Muscle layer of duodenum (tissue), 2 donors: ENCODE measurements around the gene MIB1.

ENCODE experiments used
- H3K27ac ChIP-seq: one replicate; pipeline ENCODE4 v1.7.0; 2013; ENCODE audit warnings: mild to moderate bottlenecking, low read length
- H3K27me3 ChIP-seq: one replicate; pipeline ENCODE4 v1.7.0; 2013; ENCODE audit warnings: low read depth, mild to moderate bottlenecking, control low read depth, low read length
- H3K36me3 ChIP-seq, 2 donors: one replicate each; pipeline ENCODE4 v1.7.0; 2013; ENCODE audit warnings: low read length in 2 of 2, control low read depth in 1 of 2, mild to moderate bottlenecking in 1 of 2; ENCODE audit not compliant: insufficient read depth in 2 of 2, control insufficient read depth in 1 of 2
- H3K4me1 ChIP-seq, 2 donors: one replicate each; pipeline ENCODE4 v1.7.0; 2013; ENCODE audit warnings: low read length in 2 of 2, mild to moderate bottlenecking in 2 of 2, control low read depth in 1 of 2, moderate library complexity in 1 of 2; ENCODE audit not compliant: insufficient read depth in 2 of 2, control insufficient read depth in 1 of 2
- H3K4me3 ChIP-seq, 2 donors: one replicate each; pipeline ENCODE4 v1.7.0; 2013; ENCODE audit warnings: low read length in 2 of 2, low read depth in 1 of 2, mild to moderate bottlenecking in 1 of 2
- H3K9me3 ChIP-seq, 2 donors: one replicate each; pipeline ENCODE4 v1.7.0; 2013; ENCODE audit warnings: low read length in 2 of 2, control low read depth in 1 of 2, mild to moderate bottlenecking in 1 of 2; ENCODE audit not compliant: control insufficient read depth in 1 of 2
- donor health status: healthy.

The MIB1 gene

DNA sequence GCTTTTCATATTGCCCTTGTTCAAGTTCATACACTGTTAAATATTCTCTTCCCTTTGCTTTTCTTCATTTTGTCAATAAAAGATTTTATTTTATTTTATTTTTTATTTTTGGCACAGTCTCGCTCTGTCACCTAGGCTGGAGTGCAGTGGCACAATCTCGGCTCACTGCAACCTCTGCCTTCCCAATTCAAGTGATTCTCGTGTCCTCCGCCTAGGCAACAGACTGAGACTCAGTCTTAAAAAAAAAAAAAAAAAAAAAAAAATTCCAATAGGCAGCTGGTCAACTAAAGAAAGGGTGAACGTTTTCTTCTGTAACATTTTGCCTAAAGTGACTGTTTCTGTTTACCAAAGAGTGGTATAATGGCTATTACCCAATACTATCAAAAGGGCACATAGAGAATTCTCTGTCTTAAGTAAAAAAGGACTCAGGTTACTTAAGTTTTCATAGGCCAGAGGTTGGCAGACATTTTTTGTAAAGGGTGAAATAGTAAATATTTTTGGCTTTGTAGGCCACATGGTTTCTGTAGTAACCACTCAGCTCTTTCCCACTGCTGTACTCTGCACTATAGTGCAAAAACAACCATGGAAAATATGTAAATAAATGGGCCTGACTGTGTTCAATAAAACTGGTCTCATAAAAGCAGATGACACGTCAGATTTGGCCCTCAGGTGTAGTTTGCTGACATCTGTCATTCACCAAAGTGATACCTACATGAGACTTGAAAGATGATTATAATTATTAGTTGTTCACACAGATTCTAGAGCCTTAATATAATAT, 113.4 kb downstream of the MIB1 start:
- H3K36me3 ChIP-seq = peaks cover 7 to 21% of the 10 kb centered on the region in 2 donors
- no peaks in the 10 kb centered on the region for H3K4me1 ChIP-seq
- no peak overlapping the region for H3K27ac ChIP-seq
- H3K9me3 ChIP-seq = no peaks in the 10 kb centered on the region
- no peak overlapping the region for H3K4me3 ChIP-seq
- H3K27me3 ChIP-seq = no peaks in the 10 kb centered on the region

- Histone ChIP-seq H3K36me3 (peaks cover 7 to 25% of the 10 kb centered on the region in 2 donors), H3K4me3 (no peak overlapping the region), H3K4me1 (no peaks in the 10 kb centered on the region), H3K9me3 (no peaks in the 10 kb centered on the region), H3K27me3 (no peaks in the 10 kb centered on the region), H3K27ac (no peak overlapping the region)
Observed at GRCh38 chr18:21855432-21855831, 114.8 kb downstream of the MIB1 start.

DNA sequence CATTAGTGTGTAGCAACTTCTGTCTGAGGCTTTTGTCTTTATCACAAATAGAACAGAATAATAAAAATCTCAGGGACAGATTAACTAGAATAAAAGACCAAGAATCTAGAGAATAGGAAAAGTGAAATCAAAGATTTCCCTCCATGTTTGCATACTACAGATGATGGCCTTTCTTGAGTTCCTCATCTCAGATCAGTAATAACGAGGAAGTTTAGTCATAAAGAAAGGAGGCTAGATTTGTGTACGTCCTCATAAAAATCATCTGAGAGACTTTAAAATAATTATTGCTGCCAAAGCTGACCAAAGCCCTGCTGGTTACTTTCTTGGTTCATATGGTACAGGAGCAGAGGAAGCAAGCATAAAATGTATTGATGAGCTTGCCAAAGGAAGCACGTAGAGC, 117.3 kb downstream of the MIB1 start:
- Histone ChIP-seq H3K36me3 (peaks cover 10 to 35% of the 10 kb centered on the region in 2 donors), H3K4me1 (no peaks in the 10 kb centered on the region), H3K27ac (no peak overlapping the region), H3K27me3 (no peaks in the 10 kb centered on the region), H3K9me3 (no peaks in the 10 kb centered on the region), H3K4me3 (no peak overlapping the region)

GRCh38 chr18:21858544-21858943, 118.0 kb downstream of the MIB1 start:
- Histone ChIP-seq H3K27ac (no peak overlapping the region), H3K9me3 (no peaks in the 10 kb centered on the region), H3K27me3 (no peaks in the 10 kb centered on the region), H3K4me3 (no peak overlapping the region), H3K4me1 (no peaks in the 10 kb centered on the region), H3K36me3 (peaks cover 16 to 42% of the 10 kb centered on the region in 2 donors)

GRCh38 chr18:21864386-21864785, 123.8 kb downstream of the MIB1 start:
- no peak overlapping the region for H3K27ac ChIP-seq
- no peaks in the 10 kb centered on the region for H3K4me1 ChIP-seq
- no peaks in the 10 kb centered on the region for H3K27me3 ChIP-seq
- no peaks in the 10 kb centered on the region for H3K9me3 ChIP-seq
- H3K4me3 ChIP-seq = no peak overlapping the region
- peaks cover 31 to 35% of the 10 kb centered on the region in 2 donors for H3K36me3 ChIP-seq

- Histone ChIP-seq H3K9me3 (no peaks in the 10 kb centered on the region), H3K36me3 (peaks cover 31 to 35% of the 10 kb centered on the region in 2 donors), H3K4me3 (no peak overlapping the region), H3K27me3 (no peaks in the 10 kb centered on the region), H3K27ac (no peak overlapping the region), H3K4me1 (no peaks in the 10 kb centered on the region)
Observed at GRCh38 chr18:21865043-21865442, 124.5 kb downstream of the MIB1 start.

DNA sequence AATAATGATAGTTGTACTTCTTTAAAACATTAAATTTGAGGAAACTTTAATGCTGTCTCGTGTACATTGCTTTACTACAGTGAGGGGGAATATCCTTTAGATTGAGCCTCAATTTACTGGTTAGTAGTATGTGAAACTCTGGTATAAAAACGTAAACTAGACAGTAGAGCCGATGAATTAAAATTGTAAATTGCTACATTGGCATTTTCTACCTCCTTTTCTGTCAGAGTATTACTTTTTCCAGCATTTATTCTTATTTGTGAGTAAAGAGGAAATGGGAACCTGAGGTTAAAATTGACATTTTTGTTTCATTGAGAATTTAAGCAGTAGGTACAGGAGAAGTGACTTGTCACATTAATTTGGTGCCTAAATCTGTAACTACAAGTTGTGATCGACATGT, 128.2 kb downstream of the MIB1 start:
- Histone ChIP-seq H3K4me3 (no peak overlapping the region), H3K4me1 (no peaks in the 10 kb centered on the region), H3K9me3 (no peaks in the 10 kb centered on the region), H3K36me3 (peaks cover 17 to 21% of the 10 kb centered on the region in 2 donors), H3K27me3 (no peaks in the 10 kb centered on the region), H3K27ac (no peak overlapping the region)

- no peak overlapping the region for H3K27ac ChIP-seq
Observed at GRCh38 chr18:21889570-21889969, 149.0 kb downstream of the MIB1 start.

GRCh38 chr18:21894619-21895367, 154.2 kb downstream of the MIB1 start:
- H3K4me3 ChIP-seq = no peak overlapping the region
- no peaks in the 10 kb centered on the region for H3K36me3 ChIP-seq
- no peaks in the 10 kb centered on the region for H3K9me3 ChIP-seq
- H3K27ac ChIP-seq = no peak overlapping the region
- peaks cover 6% of the 10 kb centered on the region for H3K27me3 ChIP-seq
- no peaks in the 10 kb centered on the region for H3K4me1 ChIP-seq

More at GRCh38 chr18:21889570-21889969, 149.0 kb downstream of the MIB1 start:
- no peak overlapping the region for H3K4me3 ChIP-seq
- no peaks in the 10 kb centered on the region for H3K9me3 ChIP-seq
- no peaks in the 10 kb centered on the region for H3K36me3 ChIP-seq
- H3K27me3 ChIP-seq = no peaks in the 10 kb centered on the region
- H3K4me1 ChIP-seq = no peaks in the 10 kb centered on the region

DNA sequence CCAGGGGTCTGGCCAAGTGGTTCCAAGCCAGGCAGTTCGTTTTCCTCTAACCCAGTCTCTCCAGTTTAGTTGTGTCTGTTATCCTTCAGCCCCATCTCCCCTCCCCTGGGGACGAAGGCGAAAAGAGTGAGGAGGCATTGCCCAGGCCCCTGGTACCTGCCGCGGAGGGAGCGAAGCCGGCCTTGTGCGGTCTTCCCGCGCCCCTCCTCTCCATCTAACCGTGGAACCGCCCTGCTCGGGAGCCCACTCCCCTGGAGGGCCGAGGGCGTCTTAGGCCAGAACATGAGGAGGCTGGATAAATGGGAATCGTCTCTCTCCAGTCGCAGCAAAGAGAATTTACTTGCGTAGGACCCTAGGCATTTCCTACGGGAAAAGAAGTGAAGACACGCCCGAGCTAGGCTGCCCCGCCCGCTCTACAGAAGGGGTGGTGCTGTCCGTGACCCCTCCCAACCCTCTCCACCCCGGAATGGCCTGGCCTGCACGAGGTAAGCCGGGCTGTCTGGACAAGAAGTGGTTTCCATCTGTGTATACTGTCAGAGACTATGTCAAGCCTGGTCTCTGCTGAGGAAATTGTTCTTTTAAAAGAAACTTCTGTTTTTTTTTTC, 156.2 kb downstream of the MIB1 start:
- Histone ChIP-seq H3K4me1 (peaks cover 0 to 9% of the 10 kb centered on the region in 2 donors), H3K4me3 (no peak overlapping the region), H3K27ac (no peak overlapping the region), H3K36me3 (no peaks in the 10 kb centered on the region), H3K27me3 (peaks cover 6% of the 10 kb centered on the region), H3K9me3 (no peaks in the 10 kb centered on the region)

DNA sequence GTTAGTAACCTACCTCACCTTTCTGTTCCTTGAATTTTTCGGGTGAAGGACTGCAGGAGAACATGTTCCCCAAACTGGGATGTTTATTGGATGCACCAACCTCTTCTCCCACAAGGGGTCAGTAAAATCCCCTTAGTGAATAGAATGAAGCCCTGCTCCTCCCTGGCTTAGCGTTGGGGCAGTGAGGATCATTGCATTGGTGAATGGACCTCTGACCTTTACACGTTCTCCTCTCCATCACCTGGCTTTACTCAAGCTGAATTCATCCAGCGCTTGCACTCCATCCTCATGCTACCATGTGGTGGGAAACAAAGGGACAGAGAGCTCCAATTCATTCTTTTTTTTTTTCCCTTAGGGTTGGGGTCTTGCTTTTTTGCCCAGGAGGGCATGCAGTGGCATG, 157.2 kb downstream of the MIB1 start:
- no peak overlapping the region for H3K27ac ChIP-seq
- no peaks in the 10 kb centered on the region for H3K9me3 ChIP-seq
- H3K27me3 ChIP-seq = peaks cover 6% of the 10 kb centered on the region
- no peak overlapping the region for H3K4me3 ChIP-seq
- H3K36me3 ChIP-seq = no peaks in the 10 kb centered on the region
- peaks cover 0 to 13% of the 10 kb centered on the region in 2 donors for H3K4me1 ChIP-seq
